Adipocyte (in vitro differentiated cells): ENCODE data around the gene TJP3.
"Not testable (repeated sequence)": the region's sequence is repeated elsewhere in the genome, so short reads cannot be mapped to it uniquely, and the experiment has no call there.

ENCODE experiments used
- DNase-seq: peaks from one replicate; pipeline ENCODE4 v3.0.0-alpha.2; 2015; ENCODE audit warnings: low read depth
- H3K27me3 ChIP-seq: replicated peaks from 2 replicates; pipeline ENCODE4 v1.7.0; 2013; ENCODE audit warnings: mild to moderate bottlenecking, low read length, moderate library complexity; ENCODE audit not compliant: control insufficient read depth, insufficient read depth
- H3K36me3 ChIP-seq: 2 replicates; pipeline ENCODE4 v1.7.0; 2013; ENCODE audit warnings: low read length, mild to moderate bottlenecking, moderate library complexity; ENCODE audit not compliant: control insufficient read depth, insufficient read depth, severe bottlenecking
- H3K4me1 ChIP-seq: 2 replicates; pipeline ENCODE4 v1.7.0; 2013; ENCODE audit warnings: mild to moderate bottlenecking, low read length, moderate library complexity; ENCODE audit not compliant: control insufficient read depth, insufficient read depth
- H3K4me3 ChIP-seq: 2 replicates; pipeline ENCODE4 v1.7.0; 2013; ENCODE audit warnings: mild to moderate bottlenecking, low read length, moderate library complexity
- H3K9ac ChIP-seq: 2 replicates; pipeline ENCODE4 v1.7.0; 2013; ENCODE audit warnings: mild to moderate bottlenecking, low read length, moderate library complexity
- H3K9me3 ChIP-seq: 2 replicates; pipeline ENCODE4 v1.7.0; 2013; ENCODE audit warnings: mild to moderate bottlenecking, low read length, moderate library complexity; ENCODE audit not compliant: control insufficient read depth

TJP3 gene

GRCh38 chr19:3708207-3708931 lies at the start of gene TJP3:
Gene TJP3 (plus strand): TSS chr19:3708384. CDS start chr19:3728433, 20,049 bp downstream.
- no peaks in the 10 kb centered on the region for H3K4me1 ChIP-seq
- H3K4me3 ChIP-seq = no peak within 1 kb of the TSS
- peaks cover 28% of the 10 kb centered on the region for H3K27me3 ChIP-seq
- H3K9me3 ChIP-seq = no peaks in the 10 kb centered on the region
- peak; percentile 34 for DNase-seq
- H3K36me3 ChIP-seq = no peaks in the 10 kb centered on the region
- no peak within 1 kb of the TSS for H3K9ac ChIP-seq

DNA sequence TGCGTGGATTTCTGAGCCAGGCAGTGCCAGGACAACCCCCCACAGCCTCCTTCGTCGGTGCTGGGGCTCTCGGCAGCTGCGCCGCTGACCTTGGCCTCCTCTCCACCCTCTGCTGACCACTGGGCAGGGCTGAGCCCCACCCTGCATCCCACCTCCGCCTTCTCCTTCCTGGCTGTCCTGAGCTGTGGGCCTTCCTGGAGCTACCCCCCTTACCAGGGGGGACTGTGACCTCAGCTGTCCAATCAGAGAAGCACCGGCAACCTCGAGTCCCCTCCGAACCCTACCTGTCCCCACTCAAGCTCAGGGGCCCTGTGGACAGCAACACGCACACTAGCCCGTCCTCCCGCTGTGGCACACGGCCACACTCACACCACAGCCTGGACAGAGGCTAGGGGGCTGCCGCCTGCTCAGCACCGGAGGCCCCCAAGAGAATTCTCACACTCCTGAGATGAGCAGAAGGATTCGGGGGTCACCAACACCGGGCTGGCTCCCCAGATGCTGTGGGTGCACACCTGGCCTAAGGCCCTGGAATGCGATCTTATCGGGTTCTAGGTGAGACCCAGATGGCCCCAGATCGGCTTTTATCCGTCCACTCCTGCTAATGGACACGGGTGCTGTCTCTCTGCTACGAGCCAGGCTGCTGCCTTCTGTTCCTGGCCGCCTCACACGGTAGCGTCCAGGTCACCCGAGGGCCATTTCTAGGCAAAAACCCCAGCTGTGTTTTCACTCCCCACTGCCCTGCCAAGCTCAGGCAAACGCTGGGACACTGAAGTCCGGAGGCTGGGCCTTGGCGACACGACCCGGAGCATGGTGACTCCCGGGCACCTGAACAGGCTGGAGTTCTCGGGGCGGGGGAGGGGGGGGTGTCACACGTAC lies 49.1 kb upstream of the TJP3 start:
- H3K4me3 ChIP-seq = no peak overlapping the region
- H3K9ac ChIP-seq = no peak overlapping the region
- H3K27me3 ChIP-seq = no peaks in the 10 kb centered on the region
- no peak for DNase-seq
- peaks cover 7% of the 10 kb centered on the region for H3K4me1 ChIP-seq
- H3K9me3 ChIP-seq = no peaks in the 10 kb centered on the region
- H3K36me3 ChIP-seq = peaks cover 50% of the 10 kb centered on the region

DNA sequence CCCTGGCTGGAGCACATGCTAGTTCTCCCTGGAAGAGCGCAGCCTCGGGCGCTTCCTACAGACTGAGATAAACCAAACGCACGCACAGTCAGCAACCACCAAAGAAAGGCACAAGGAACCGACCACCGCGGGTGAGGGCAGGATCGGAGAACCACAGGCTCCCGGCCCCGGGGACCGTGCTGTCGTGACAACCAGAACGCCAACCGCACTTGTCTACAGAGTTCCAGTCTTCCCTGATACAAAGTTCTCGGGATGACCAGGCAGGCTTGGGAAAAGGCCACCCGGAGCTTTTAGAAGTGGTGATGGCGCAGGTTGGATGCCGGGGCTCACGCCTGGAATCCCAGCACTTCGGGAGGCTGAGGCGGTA lies 48.5 kb upstream of the TJP3 start:
- Histone ChIP-seq H3K27me3 (no peaks in the 10 kb centered on the region), H3K36me3 (peaks cover 55% of the 10 kb centered on the region), H3K9me3 (no peaks in the 10 kb centered on the region), H3K9ac (no peak overlapping the region), H3K4me1 (peaks cover 7% of the 10 kb centered on the region), H3K4me3 (no peak overlapping the region)
- DNase-seq = no peak

DNA sequence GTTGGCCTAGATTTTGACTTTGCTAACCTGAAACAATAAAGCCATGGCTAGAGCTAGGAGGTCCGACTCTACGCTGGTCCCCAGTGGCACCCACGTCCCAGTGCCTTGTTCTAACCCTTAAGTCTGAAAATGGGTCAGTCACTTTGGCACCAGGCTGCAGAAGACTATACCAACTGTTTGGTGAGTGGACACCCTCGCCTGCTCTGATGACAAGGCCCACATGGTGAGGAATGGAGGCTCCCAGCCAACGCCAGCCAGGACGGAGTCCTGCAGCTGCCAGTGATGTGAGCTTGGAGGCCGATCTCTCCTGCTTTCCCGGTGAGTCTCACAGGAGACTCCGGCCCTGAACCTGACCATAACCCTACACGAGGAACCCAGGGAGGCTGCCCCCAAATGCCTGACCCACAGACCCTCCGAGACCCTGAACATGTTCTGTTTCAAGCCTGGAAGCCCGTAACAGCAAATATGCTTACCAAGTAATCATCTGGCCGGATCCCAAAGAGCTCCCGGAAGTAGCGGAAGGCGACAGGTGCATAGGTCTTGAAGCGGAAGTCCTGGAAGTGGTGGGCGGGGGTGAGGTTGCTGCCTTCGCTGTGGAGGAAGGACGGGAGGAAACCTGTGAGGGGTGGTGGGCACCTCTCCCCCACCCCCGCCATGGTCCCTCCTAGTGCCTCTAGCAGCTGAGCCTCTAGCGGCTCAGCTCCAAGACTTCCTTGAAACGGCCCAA lies 47.5 kb upstream of the TJP3 start:
- no peak for DNase-seq
- Histone ChIP-seq H3K9ac (no peak overlapping the region), H3K9me3 (no peaks in the 10 kb centered on the region), H3K4me1 (peaks cover 2% of the 10 kb centered on the region), H3K36me3 (peaks cover 55% of the 10 kb centered on the region), H3K4me3 (no peak overlapping the region), H3K27me3 (no peaks in the 10 kb centered on the region)

DNA sequence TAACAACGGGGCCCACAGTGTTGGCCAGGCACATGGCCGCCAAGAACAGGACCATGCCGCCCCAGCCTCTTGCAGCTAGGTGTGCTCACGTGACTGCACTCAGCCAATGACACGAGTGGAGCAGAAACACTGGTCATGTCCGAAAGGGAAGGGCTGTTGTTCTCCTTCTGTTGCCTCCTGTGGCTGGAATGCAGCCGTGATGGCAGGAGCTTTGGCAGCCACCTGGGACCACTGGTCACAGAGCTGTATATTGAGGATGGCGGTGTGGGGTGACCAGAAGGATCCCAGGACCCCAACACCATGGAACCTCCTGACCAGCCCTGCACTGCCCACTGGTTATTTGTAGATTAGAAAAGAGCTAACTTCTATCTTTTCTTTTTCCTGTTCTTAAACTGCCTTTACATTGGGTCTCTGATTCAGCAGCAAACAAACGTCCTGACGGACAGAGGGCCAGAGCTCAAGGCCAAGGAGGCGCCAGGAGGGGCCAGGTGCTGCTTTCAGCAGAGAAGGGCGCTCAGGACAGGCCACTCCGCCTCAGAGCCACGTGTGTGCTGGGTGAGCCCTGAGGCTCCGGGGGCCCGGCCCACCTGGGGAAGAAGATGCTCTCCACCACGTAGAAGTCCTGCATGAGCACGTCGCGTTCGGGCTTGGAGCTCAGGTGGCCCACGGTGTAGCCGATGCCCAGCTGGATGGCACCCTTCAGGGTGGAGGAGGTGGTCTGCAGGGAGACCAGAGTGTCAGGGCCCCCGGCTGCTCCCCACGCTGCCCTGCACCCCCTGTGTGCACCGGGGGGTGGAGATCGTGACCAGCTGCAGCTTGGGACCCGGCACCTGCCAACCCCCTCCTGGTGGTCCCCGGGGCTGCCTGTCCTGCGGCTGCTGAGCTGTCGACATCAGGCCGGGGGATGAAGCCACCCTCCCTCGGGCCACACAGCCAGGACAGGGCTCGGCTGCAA lies 46.6 kb upstream of the TJP3 start:
- no peak overlapping the region for H3K4me3 ChIP-seq
- no peaks in the 10 kb centered on the region for H3K9me3 ChIP-seq
- peaks cover 55% of the 10 kb centered on the region for H3K36me3 ChIP-seq
- no peak overlapping the region for H3K9ac ChIP-seq
- no peak for DNase-seq
- no peaks in the 10 kb centered on the region for H3K4me1 ChIP-seq
- H3K27me3 ChIP-seq = no peaks in the 10 kb centered on the region

- Histone ChIP-seq H3K4me1 (no peaks in the 10 kb centered on the region), H3K9me3 (no peaks in the 10 kb centered on the region), H3K27me3 (no peaks in the 10 kb centered on the region), H3K9ac (no peak overlapping the region), H3K4me3 (no peak overlapping the region), H3K36me3 (peaks cover 40% of the 10 kb centered on the region)
- DNase-seq = no peak
Observed at GRCh38 chr19:3663838-3664237, 44.3 kb upstream of the TJP3 start.

GRCh38 chr19:3664879-3665642 lies 43.1 kb upstream of the TJP3 start:
- H3K4me1 ChIP-seq = no peaks in the 10 kb centered on the region
- DNase-seq = no peak
- H3K9me3 ChIP-seq = no peaks in the 10 kb centered on the region
- no peaks in the 10 kb centered on the region for H3K27me3 ChIP-seq
- H3K9ac ChIP-seq = no peak overlapping the region
- H3K36me3 ChIP-seq = peaks cover 29% of the 10 kb centered on the region
- H3K4me3 ChIP-seq = no peak overlapping the region

- no peaks in the 10 kb centered on the region for H3K9me3 ChIP-seq
- H3K36me3 ChIP-seq = peaks cover 23% of the 10 kb centered on the region
- no peak overlapping the region for H3K9ac ChIP-seq
- no peak overlapping the region for H3K4me3 ChIP-seq
- peak; percentile 67 for DNase-seq
- H3K4me1 ChIP-seq = peaks cover 8% of the 10 kb centered on the region
- H3K27me3 ChIP-seq = no peaks in the 10 kb centered on the region
Observed at GRCh38 chr19:3665681-3666544, 42.3 kb upstream of the TJP3 start.

- not testable (repeated sequence) for DNase-seq, H3K9me3 ChIP-seq, H3K4me3 ChIP-seq, H3K9ac ChIP-seq, H3K27me3 ChIP-seq
- Histone ChIP-seq H3K36me3 (peaks cover 17% of the 10 kb centered on the region), H3K4me1 (peaks cover 14% of the 10 kb centered on the region)
Observed at GRCh38 chr19:3666545-3666856, 41.7 kb upstream of the TJP3 start.
